Kidney tubule cell (primary cell): ENCODE results near the gene TOR1A.
"Not testable (repeated sequence)": the region's sequence is repeated elsewhere in the genome, so short reads cannot be mapped to it uniquely, and the experiment has no call there.

ENCODE experiments used
- DNase-seq: peaks from one replicate; pipeline ENCODE4 v3.0.0-alpha.2; 2018; ENCODE audit warnings: low spot score

TOR1A gene

DNA sequence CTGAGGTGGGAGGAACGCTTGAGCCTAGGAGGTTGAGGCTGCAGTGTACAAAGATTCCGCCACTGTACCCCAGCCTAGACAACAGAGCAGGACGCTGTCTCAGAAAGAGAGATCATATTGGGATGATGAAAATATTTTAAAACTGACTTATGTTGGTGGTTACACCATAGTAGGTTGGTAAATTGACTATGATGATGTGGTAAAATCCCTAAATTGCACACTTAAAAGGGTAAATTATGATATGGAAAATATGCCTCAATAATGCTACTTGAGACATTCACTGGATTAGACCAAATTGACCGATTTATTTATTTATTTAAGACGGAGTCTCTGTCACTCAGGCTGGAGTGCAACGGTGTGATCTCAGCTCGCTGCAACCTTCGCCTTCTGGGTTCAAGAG is 42.8 kb downstream of the TOR1A start:
- DNase-seq, result no peak

DNA sequence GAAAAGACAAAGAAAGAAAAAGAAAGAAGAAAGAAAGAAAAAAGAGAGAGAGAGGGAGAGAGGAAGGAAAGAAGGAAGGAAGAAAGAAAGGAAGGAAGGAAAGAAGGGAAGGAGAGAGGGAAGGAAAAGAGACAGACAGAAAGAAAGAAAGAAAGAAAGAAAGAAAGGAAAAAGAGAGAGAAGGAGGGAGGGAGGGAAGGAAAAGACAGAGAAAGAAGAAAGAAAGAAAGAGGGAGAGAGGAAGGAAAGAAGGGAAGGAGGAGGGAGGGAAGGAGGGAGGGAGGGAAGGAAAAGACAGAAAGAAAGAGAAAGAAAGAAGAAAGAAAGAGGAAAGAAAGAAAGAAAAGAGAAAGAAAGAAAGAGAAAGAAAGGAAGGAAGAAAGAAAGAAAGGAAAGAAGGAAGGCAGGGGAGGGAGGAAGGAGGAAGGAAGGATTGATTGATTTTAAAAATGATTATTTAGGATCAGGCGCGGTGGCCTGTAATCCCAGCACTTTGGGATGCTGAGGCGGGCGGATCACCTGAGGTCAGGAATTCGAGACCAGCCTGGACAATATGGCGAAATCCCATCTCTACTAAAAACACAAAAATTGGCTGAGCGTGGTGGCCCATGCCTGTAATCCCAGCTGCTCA is 44.3 kb downstream of the TOR1A start:
- DNase-seq, result no peak

DNA sequence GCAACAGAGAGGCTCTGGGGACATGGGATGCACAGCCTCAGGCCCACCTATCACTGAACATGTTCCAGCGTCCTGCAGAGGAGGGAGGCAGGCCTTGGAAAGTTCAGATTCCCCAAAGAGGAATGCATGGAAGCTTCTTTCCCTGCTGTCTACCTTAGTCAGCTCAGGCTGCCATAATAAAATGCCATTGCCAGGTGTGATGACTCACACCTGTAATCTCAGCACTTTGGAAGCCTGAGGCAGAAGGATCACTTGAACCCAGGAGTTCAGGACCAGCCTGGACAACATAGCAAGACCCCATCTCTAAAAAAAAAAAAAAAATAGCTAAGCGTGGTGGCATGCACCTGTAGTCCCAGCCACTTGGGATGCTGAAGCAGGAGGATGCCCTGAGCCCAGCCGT is 45.5 kb downstream of the TOR1A start:
- DNase-seq, result peak; percentile 52

DNA sequence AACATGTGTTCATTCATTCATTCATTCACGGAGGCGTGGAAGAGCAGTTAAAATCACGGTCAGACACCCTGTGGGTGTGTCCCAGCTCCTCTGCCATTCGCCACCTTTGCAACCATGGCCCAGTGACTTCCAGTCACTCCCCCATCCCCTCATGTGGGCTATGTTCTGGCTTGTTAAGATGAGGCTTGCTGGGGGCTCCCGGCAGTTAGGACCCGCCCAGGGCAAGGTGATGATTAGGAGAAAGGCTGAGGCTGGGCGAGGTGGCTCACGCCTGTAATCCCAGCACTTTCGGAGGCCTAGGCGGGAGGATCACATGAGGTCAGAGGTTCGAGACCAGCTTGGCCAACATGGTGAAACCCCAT is 46.2 kb downstream of the TOR1A start:
- no peak for DNase-seq

DNA sequence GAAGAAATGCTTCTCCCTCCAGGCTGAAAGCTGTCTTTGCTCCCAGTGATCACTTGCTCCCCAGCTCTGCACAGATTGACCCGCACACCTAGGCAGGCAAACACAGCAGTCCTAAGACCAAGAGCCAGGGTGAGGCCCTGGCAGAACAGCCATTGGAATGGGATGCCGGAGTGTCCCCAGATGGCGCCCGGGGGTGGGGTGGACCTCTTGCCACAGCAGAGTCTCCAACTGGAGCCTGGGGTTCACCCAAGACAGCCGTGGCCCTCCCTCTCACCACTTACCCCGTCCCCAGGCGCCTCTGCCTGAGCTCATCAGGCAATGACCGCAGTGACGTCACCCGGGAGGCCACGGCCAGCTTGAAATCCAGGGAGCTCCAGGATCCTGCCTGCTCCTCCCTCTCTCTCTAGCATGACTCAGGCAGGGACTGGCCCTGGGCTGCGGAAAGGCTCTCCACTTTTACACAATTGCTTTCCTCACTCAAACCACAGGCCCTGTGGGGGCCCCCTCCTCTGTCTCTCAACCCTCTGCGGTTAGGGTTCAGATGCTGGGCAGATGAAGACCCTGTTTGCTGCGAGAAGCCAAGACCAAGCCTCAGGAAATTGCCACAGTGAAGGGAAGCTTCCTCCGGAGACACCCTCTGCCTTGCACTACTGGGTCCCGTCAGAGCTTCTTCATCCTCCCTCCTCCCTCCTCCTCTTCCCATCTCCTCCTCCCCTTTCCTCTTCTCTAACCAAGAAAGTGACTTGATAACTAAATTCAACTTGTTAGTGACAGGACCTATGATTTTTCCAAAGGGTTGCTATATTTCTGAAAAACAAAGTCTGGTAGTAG is 46.8 kb downstream of the TOR1A start:
- peak; percentile 97 for DNase-seq

DNA sequence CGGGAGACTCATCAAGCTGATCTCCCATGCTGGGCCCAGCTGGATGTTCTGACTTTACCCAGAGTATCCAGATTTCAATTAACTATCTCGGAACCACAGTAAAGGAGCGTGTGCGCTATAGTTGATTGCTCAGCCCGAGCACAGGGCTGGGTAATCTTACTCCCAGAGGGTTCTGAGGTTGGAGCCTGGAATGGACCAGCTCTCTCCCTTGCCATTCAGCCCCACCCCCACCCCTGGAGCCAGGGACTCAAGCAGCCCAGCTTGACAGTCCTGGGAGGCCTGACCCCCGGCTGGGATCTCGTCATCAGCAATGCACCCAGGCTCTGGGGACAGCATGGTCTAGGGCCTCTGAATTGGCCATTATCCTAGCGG is 47.4 kb downstream of the TOR1A start:
- DNase-seq, result no peak

DNA sequence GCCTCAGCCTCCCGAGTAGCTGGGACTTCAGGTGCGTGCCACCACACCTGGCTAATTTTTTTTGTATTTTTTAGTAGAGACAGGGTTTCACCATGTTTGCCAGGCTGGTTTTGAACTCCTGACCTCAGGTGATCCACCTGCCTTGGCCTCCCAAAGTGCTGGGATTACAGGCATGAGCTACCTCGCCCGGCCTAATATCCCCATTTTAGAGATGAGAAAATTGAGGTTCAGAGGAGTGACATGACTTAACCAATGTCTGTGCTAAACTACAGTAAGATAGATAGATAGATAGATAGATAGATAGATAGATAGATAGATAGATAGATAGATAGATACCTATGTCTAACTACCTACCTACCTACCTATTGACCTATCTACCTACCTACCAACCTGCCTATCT is 47.8 kb downstream of the TOR1A start:
- not testable (repeated sequence) for DNase-seq

DNA sequence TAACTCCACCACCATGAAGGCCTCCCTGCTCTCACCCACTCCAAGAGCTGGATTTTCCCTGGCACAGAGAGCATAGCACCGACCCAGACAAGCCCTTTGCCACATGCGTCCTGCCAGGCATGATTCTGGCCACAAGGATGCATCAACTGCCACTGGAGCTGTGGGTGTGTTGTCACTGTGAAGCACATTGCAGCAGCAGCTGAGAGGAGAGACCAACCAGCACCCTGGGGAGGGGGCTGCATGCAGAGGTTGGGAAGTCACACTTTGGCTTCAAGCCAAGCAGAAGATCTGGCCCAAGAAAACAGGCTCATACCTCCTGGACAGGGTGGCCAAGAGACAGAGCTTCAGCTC is 48.5 kb downstream of the TOR1A start:
- DNase-seq, result no peak

DNA sequence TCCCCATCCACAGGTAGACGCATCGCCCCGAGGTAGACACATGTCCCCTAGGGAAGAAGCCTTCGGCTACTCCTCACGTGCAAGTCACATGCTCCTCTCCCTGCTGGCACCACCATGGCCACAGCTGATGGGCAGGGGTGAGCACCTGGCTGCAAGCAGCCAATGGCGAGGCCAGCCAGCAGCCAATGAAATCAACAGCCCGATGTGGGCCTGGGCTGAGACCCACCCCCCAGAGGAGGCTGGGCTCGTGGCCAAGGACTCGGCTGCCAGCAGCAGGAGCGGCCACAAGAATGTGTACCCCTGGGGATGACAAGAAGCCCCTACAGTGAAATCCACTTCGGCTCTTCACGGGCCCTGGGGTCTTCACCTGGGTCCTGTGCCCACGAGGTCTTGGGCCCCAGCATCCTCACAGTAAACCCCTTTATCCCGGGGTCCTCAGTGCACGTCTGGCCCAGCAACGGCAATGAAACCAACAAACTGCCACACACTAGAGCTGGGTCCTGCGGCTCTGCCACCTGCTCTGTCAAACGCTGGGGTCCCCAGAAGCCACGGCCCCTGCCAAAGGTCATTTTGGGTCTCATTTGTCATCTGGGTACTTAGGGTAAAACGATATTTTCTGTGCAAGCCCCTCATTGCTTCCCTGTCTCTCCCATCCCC is 49.0 kb downstream of the TOR1A start:
- DNase-seq, result no peak

DNA sequence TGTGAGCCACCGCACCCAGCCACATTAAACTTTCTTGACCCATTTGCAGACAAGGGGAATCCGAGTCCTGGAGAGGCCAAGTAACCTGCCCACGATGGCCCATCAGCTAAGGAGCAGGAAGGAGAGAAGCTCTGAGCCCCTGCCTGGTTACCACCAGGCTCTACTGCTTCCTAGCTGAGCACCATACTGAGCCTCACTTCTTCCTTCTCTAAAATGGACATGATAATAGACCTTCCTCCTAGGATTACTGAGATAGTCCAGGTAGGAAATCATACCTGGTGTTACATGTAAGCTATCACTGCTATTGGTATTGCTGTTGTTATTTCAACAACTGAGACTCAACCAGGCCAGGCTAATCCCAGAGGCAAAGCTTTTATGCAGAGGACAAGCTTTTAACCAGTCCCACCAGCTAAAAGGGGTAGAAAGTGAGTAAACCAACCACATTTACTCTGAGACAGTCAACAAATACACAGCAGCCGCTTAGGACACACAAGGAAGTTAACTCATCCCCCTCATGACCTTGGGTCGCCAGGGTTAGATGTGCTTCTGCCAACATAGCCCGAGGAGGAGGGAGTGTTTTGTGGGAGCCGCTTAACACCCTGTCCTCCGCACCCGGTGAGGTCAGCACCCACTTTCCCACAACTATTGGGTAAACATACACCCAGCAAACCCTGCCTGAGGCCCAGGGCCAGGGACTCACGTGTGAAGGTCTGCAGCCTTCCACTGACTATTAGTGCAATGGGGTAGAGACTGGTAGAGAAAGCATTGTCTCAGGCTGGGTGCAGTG is 50.5 kb downstream of the TOR1A start:
- peak; percentile 65 for DNase-seq

DNA sequence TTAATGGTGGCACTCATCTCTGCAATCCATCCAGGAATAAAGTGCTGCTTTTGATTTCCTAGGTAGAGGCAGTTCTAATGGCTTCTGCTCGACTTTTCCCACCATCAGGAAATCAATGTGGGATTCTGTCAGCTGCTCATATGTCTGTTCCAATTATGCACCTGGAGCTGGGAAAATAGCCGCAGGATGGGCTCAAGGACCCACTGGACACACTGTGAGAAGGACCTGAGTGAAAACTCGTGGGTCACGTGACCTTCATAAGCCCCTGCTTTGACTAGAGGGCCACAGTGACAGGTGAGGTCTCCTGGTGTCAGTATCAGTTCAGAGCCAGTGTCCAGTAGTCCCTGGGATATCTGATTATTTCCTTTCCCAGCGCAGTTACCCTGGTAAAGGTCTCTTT is 53.2 kb downstream of the TOR1A start:
- DNase-seq, result no peak

DNA sequence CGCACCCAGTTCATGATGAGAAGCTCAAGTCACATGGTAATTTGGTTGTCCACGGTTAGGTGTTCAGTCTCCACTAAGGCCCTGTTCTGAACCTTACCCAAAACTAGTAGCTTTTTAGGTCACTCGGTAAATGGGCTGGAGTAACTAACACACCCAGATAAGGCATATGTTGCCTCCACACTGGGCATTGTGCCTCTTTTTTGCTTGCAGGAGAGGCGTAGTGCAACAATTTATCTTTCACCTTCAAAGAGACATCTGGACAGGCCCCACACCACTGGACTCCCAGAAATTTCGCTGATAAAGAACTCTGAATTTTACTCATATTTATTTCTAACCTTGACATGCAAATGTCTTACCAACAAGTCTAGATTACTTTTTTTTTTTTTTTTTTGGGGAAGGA is 54.3 kb downstream of the TOR1A start:
- no peak for DNase-seq

DNA sequence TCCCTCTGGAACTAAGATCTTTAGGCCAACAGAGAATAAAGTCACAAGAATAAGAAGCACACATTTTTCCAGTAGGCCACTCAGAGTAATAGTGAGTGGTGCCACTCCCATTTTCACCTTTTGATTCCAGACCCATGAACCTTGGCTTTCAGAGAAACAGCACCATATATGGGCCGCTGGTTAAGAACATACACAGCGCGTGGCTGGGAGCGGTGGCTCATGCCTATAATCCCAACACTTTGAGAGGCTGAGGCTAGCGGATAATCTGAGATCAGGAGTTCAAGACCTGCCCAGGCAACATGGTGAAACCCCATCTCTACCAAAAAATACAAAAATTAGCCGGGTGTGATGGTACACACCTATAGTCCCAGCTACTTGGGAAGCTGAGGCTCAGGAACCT is 55.5 kb downstream of the TOR1A start:
- DNase-seq, result no peak

DNA sequence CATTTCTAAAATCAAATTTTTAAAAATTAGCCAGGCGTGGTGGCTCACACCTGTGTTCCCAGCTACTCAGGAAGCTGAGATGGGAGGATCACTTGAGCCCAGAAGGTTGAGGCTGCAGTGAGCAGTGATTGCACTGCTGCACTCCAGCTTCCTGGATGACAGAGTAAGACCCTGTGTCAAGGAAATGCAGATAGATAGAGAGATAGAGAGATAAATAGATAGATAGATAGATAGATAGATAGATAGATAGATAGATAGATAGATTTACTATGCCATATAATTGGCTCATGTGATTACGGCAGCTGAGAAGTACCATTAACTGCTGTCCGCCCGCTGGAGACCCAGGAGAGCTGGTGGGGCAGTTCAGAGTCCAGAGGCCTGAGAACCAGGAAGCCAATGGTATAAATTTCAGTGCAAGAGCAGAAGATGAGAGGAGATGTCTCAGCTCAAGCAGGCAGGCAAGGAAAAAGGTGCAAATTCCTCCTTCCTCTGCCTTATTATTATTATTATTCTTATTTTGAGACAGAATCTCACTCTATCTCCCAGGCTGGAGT is 58.1 kb downstream of the TOR1A start:
- no peak for DNase-seq

DNA sequence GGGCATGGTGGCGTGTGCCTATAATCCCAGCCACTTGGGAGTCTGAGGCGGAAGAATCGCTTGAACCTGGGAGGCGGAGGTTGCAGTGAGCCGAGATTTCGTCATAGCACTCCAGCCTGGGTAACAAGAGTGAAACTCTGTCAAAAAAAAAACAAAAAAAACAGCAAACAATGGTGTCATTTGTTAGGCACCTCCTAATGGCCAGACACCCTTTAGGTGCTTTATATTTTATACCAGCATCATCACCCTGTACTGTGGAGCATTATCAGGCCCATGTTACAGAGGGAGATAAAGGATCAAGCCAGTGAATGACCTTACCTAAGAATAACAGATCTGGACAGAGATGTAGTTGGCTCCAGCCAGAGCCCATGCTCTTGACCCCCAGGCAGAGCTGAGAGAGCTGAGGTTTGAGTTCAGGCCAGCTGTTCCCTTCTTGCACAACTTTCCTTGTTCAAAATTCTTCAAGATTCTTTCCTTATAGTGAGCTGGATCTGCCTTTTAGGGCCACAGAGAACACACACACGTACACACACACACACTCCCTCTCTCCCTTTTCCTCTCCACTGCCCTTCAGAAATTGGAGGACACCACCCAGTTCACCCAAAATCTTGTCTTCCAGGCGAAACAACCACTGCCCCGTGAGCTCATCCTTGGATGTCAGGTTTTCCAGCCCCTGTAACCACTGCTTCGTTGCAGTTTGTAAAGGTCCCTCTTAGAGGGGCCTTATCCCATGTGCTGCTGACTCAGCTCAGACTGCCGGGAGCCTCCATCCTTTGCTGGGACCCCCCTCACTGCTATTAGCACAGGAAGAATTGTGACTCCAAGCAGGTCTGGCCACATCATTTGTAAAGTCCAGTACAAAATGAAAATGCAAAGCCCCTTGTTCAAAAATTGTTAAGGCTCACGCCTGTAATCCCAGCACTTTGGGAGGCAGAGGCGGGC is 60.7 kb downstream of the TOR1A start:
- DNase-seq, result no peak
